ENCODE results near the gene CFAP46. TPM values are rescaled to one million over a fixed set of nuclear protein-coding genes. Genes with fewer than 3 reads are reported as not detected.

The CFAP46 gene
- total and polyA plus RNA-seq, 8 donors, result 1.2 to 5.2 (median 3.5) TPM

GRCh38 chr10:132848291-132848701 lies 94.1 kb downstream of the CFAP46 start:
- intact Hi-C loops (cut with DNase I), result no loop called here
- no peak overlapping the region for H3K27ac ChIP-seq
- ATAC-seq (no peak), DNase-seq (peak in 2 of 4 donors; percentile 27 to 47)
- peaks cover 0 to 7% of the 10 kb centered on the region in 2 donors for H3K4me1 ChIP-seq
- no peak overlapping the region for H3K4me3 ChIP-seq
- no peaks in the 10 kb centered on the region for H3K36me3 ChIP-seq
- TF ChIP-seq, protein P1, sequence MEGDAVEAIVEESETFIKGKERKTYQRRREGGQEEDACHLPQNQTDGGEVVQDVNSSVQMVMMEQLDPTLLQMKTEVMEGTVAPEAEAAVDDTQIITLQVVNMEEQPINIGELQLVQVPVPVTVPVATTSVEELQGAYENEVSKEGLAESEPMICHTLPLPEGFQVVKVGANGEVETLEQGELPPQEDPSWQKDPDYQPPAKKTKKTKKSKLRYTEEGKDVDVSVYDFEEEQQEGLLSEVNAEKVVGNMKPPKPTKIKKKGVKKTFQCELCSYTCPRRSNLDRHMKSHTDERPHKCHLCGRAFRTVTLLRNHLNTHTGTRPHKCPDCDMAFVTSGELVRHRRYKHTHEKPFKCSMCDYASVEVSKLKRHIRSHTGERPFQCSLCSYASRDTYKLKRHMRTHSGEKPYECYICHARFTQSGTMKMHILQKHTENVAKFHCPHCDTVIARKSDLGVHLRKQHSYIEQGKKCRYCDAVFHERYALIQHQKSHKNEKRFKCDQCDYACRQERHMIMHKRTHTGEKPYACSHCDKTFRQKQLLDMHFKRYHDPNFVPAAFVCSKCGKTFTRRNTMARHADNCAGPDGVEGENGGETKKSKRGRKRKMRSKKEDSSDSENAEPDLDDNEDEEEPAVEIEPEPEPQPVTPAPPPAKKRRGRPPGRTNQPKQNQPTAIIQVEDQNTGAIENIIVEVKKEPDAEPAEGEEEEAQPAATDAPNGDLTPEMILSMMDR (IDR thresholded peaks at IDR 0.05), result no peak
- H3K27me3 ChIP-seq, result peaks cover 0 to 68% of the 10 kb centered on the region in 2 donors
- no peaks in the 10 kb centered on the region for H3K9me3 ChIP-seq

- H3K36me3 ChIP-seq, result no peaks in the 10 kb centered on the region
- H3K4me3 ChIP-seq, result no peak overlapping the region
- H3K9me3 ChIP-seq, result peaks cover 0 to 4% of the 10 kb centered on the region in 2 donors
- TF ChIP-seq, protein P1 (IDR thresholded peaks at IDR 0.05), result no peak
- intact Hi-C loops (cut with DNase I), result no loop called here
- DNase-seq (peak in 2 of 4 donors; percentile 16 to 59), ATAC-seq (no peak)
- peaks cover 0 to 7% of the 10 kb centered on the region in 2 donors for H3K4me1 ChIP-seq
- peaks cover 0 to 68% of the 10 kb centered on the region in 2 donors for H3K27me3 ChIP-seq
- no peak overlapping the region for H3K27ac ChIP-seq
These were observed 94.5 kb downstream of the CFAP46 start for GRCh38 chr10:132847856-132848255.

DNA sequence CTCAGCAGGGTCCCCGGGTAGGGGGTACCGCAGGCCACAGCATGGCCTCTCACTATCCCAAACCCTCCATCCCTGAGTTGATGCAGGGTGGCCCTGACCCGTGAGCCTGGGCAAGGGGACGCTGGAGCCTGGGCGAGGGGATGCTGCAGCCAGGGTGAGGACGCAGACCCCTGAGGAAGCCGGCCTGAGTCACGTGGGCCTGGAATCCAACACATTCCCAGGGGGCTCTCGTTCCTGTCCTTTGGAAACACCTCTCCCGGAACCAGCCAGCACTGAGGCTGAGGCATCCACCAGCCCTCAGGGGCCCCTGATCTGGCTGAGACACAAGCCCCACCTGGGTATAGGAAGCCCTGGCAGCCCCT lies 95.0 kb downstream of the CFAP46 start:
- intact Hi-C loops (cut with DNase I), result no loop called here
- TF ChIP-seq, protein P1 (IDR thresholded peaks at IDR 0.05), result no peak
- peaks cover 0 to 8% of the 10 kb centered on the region in 2 donors for H3K9me3 ChIP-seq
- H3K27ac ChIP-seq, result no peak overlapping the region
- peaks cover 0 to 7% of the 10 kb centered on the region in 2 donors for H3K4me1 ChIP-seq
- H3K27me3 ChIP-seq, result peaks cover 0 to 68% of the 10 kb centered on the region in 2 donors
- no peaks in the 10 kb centered on the region for H3K36me3 ChIP-seq
- no peak overlapping the region for H3K4me3 ChIP-seq
- no peak for DNase-seq
- ATAC-seq, result no peak

DNA sequence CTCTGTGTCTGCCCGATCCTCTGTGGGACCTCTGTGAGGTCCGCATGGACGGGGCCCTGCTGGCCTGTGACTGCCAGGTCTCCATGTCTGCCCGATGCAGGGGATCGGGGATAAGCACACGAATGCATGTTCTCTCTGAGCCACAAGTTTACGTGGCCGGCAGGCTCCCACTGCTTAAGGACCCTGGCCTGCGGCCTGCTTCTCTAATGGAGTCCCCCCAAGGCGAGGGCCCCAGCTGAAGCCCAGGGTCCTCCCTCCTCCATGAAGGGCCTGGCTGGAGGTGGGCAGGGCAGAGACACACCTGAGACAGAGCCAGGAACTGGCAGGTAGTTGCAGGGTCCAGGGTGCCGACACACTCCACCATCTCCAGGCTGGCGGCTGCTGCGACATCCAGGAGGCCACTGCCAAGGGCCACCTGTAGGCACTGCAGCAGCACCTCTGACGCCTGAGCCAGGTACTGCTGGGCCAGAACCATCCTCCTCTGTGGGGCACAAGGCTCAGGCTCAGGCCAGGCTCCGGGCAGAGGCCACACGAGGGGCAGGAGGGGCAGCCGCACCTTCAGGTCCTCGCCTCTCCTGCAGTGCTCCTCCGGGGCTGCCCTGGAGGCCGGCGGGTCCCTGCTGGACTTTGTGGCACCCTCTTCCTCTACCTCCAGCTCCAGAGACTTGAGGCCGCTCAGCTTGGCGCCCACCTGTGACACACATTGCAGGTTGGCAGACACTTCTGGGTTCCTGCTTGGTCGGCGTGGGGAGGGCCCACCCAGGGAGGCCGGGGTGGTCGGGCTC lies 95.5 kb downstream of the CFAP46 start:
- no peak overlapping the region for H3K4me3 ChIP-seq
- DNase-seq (peak in 2 of 4 donors; percentile 24 to 68), ATAC-seq (no peak)
- no peaks in the 10 kb centered on the region for H3K36me3 ChIP-seq
- no peak overlapping the region for H3K27ac ChIP-seq
- peaks cover 0 to 7% of the 10 kb centered on the region in 2 donors for H3K4me1 ChIP-seq
- H3K27me3 ChIP-seq, result peaks cover 0 to 68% of the 10 kb centered on the region in 2 donors
- intact Hi-C loops (cut with DNase I), result no loop called here
- H3K9me3 ChIP-seq, result peaks cover 0 to 14% of the 10 kb centered on the region in 2 donors
- TF ChIP-seq, protein P1 (IDR thresholded peaks at IDR 0.05), result no peak

DNA sequence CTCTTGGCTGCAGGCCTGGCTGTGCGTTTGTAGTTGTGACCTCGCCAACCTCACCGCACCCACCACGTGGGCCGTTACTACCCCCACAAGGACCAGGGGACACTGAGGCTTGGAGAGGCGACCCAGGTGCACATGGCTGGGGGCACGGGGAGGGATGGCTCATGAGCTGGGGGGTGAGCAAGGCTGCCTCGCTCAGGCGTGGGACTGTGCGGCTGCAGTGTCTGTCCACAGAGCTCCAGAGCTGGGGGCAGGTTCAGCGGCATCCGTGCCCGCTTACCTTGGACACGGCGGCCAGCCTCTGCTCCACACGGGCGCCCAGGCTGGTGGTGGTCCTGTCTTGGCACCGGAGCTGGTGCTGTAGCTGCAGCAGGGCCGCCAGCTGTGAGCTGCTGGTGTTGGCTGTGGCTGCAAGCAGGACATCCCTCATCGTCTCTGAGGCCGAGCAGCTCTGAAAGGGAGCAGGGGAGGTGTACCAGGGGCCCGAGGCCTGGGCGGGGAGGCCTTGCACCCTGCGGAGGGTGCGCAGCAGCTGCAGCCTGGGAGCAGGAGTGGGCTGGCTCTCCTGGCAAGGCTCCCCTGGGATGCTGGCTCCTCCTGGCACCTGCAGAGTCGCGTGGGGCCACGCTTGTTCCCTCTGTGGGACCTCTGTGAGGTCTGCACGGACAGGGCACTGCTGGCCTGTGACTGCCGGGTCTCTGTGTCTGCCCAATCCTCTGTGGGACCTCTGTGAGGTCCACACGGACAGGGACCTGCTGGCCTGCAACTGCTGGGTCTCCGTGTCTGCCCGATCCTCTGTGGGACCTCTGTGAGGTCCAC lies 96.4 kb downstream of the CFAP46 start:
- Histone ChIP-seq H3K4me3 (no peak overlapping the region), H3K4me1 (peaks cover 0 to 7% of the 10 kb centered on the region in 2 donors), H3K27me3 (peaks cover 0 to 66% of the 10 kb centered on the region in 2 donors), H3K27ac (no peak overlapping the region), H3K36me3 (no peaks in the 10 kb centered on the region), H3K9me3 (peaks cover 0 to 20% of the 10 kb centered on the region in 2 donors)
- TF ChIP-seq, protein P1 (IDR thresholded peaks at IDR 0.05), result no peak
- no peak for ATAC-seq
- intact Hi-C loops (cut with DNase I), result no loop called here
- DNase-seq, result peak in 2 of 4 donors; percentile 25 to 71

All from left lung (tissue), 10 donors.